HEK293 (cell line): ENCODE results near the gene IL31RA.
"Not testable (repeated sequence)": the region's sequence is repeated elsewhere in the genome, so short reads cannot be mapped to it uniquely, and the experiment has no call there.

Experiments
- CTCF ChIP-seq: fragments of 450-650 bp; formaldehyde crosslinking; IDR thresholded peaks from 2 replicates; pipeline ENCODE4 v1.5.1; 2016; ENCODE audit warnings: missing biosample characterization, missing genetic modification characterization
- ZNF423 ChIP-seq: fragments of 450-650 bp; formaldehyde crosslinking; IDR thresholded peaks from 2 replicates; pipeline ENCODE4 v1.5.1; 2016; ENCODE audit warnings: missing biosample characterization, missing genetic modification characterization
- ZNF558 ChIP-seq: fragments of 450-650 bp; formaldehyde crosslinking; IDR thresholded peaks from 2 replicates; pipeline ENCODE4 v1.5.1; 2016; ENCODE audit warnings: missing biosample characterization, missing genetic modification characterization

GRCh38 chr5:55937598-55937997, 86.4 kb downstream of the IL31RA start:
- TF ChIP-seq CTCF, ZNF423, ZNF558 (tag by site-specific recombination): not testable (repeated sequence)
